SKM-1 treated with dmso at 0.1 percent for 144 hours (cell line): ENCODE measurements around the gene BNIP5.
A peak's percentile ranks its signal among the peaks of the same experiment; 100 is the strongest.
"Not testable (repeated sequence)": the region's sequence is repeated elsewhere in the genome, so short reads cannot be mapped to it uniquely, and the experiment has no call there.

Experiments used
- DNase-seq: peaks from one replicate; lab custom pipeline; 2025; ENCODE audit not compliant: unreplicated experiment; lab: John Stamatoyannopoulos, UW

Gene BNIP5

DNA sequence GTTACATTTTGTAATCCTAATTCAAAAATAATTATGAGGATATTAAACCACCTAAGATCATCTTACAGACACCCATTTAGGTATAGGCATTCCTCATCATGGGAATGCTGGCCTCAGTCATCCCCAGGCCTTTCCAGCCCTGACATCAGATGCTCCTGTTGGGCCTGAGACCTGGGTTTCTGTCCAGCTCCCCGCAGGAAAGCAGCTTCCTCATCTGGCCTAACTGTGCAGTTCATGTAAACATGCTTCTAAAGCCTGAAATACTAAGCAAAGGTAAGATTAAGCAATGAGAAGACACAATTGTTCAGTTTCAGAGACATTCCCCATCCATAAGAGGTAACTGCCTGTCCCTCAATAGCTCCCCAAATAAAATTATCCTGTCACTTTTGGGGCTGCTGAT lies 31.7 kb upstream of the BNIP5 start:
- DNase-seq = no peak

DNA sequence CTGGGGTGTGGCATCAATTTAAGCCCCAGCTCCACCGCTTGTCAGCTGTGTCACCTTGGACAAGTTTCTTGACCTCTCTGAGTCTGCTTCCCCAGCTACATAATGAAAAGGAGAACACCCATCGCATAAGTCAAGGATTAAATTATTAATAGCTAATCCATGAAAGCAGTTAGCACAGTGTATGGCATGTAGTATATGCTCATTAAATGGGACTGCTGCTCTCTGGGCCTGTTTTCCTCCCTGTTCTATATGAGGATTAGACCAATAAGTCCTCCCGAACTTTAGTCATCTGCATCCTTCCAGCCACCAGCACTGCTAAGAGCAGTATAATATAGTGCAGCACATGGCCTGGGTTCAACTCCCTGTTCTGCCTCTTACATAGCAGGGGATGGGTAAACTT lies 31.1 kb upstream of the BNIP5 start:
- DNase-seq = no peak

GRCh38 chr6:36364669-36365479 lies 28.2 kb upstream of the BNIP5 start:
- no peak for DNase-seq

DNA sequence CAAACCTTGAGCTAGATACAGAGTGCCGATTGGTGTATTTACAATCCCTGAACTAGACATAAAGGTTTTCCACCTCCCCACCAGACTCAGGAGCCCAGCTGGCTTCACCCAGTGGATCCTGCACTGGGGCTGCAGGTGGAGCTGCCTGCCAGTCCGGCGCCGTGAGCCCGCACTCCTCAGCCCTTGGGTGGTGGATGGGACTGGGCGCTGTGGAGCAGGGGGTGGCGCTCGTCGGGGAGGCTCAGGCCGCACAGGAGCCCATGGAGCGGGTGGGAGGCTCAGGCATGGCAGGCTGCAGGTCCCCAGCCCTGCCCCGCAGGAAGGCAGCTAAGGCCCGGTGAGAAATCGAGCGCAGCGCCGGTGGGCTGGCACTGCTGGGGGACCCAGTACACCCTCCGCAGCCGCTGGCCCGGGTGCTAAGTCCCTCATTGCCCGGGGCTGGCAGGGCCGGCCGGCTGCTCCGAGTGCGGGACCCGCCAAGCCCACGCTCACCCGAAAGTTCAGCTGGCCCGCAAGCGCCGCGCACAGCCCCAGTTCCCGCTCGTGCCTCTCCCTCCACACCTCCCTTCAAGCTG lies 27.5 kb upstream of the BNIP5 start:
- not testable (repeated sequence) for DNase-seq

- not testable (repeated sequence) for DNase-seq
These were observed 26.7 kb upstream of the BNIP5 start for GRCh38 chr6:36363371-36363752.

GRCh38 chr6:36362551-36363370 lies 26.1 kb upstream of the BNIP5 start:
- peak; percentile 74 for DNase-seq

DNA sequence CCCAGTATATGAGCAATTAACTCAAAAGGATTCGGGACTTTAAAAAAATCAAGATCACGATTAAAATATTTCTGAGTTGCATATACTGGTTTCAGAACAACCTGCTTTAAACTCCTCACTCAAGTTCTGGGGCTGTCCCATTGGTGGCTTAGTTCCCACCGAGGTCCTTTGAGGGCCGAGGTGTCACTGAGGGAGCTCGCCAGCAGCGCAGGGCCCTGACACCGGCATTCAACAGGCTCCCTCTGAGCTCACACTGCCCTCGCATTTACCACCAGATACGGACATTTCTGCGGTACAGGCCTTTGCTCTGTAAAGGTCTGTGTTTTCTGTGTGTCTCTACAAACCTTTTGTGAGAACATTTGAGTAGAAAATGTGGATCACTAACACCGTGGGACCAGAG lies 24.4 kb upstream of the BNIP5 start:
- DNase-seq = no peak

GRCh38 chr6:36360241-36361054 lies 23.8 kb upstream of the BNIP5 start:
- peak; percentile 58 for DNase-seq

DNA sequence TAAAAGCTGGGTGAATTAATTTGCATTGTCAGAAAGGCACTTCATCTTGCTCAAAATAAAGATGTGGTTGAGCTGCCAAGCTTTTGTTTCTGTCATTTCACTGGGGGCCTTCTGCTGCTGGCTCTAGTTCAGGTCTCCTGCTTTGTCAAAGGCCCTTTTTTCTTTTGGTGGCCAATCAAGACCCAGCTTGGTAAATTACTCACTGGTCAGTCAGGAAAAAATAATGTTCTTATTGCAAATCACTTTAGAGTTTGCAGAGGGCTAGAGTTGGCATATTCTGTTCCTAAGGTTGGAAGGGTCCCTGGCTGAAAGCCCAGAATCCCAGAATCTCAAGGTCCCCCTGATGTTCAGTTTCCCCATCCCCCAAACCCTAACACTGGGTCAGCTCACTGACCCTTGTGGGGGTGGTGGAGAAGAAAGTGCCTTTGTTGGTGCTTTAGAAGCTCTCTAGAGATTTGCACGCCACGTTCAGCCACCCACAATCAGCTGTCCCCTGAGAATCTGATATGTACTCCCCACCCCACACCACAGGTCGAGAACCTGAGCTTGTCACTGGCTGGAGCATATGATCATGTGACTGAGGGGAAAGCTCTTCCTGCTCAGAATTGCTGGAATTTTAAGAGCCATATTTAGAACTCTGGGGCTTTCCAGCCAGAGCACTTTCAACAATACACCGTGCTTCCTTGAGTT lies 21.7 kb upstream of the BNIP5 start:
- DNase-seq = no peak

- no peak for DNase-seq
These were observed 21.2 kb upstream of the BNIP5 start for GRCh38 chr6:36357872-36358225.

DNA sequence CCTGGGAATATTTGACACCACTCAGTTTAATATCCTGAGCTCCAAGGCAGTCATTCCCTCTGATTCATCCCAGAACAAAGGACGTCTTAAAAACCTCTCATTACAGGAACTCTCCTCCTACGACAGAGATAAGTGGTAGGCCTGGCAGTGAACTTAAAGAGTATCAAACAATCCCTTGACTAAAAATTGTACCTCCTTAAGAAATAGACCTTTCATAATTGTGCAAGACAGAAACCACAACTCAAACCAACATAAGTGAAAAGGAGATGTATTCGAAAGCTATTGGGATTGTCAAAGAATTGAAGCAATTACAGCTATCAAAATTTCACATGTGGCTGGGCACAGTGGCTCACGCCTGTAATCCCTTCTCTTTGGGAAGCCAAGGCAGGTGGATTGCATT lies 19.1 kb upstream of the BNIP5 start:
- peak; percentile 44 for DNase-seq

- DNase-seq = no peak
These were observed 16.8 kb upstream of the BNIP5 start for GRCh38 chr6:36353411-36353915.

DNA sequence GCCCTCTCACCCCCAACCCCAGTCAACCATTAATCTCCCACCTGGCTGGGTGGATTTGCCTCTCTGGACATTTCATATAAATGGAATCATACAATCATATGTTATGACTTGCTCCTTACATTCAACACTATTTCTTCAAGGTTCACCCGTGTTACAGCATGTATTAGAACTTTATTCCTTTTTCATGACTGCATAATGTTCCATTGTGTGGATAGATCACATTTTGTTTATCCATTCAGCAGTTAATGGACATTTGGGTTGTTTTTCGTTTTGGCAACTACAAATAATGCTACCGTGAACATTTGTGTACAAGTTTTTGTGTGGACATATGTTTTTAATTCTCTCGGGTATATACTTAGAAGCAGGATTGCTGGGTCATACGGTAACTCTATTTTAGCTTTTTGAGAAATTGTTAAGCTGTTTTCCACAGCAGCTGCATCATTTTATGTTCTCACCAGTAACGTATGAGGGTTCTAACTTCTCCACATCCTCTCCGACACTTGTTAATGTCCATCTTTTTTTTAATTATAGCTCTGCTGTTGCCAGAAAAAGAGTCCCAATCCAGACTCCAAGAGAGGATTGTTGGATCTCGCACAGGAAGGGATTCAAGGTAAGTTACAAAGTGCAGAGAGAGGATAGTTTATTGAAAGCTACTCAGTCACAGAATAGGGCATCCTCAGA lies 15.9 kb upstream of the BNIP5 start:
- DNase-seq = no peak

- DNase-seq = no peak
These were observed 14.2 kb upstream of the BNIP5 start for GRCh38 chr6:36350681-36351571.

- DNase-seq = no peak
These were observed 13.4 kb upstream of the BNIP5 start for GRCh38 chr6:36350082-36350481.

GRCh38 chr6:36349240-36349639 lies 12.6 kb upstream of the BNIP5 start:
- DNase-seq = no peak

- no peak for DNase-seq
These were observed 10.9 kb upstream of the BNIP5 start for GRCh38 chr6:36347621-36348020.

DNA sequence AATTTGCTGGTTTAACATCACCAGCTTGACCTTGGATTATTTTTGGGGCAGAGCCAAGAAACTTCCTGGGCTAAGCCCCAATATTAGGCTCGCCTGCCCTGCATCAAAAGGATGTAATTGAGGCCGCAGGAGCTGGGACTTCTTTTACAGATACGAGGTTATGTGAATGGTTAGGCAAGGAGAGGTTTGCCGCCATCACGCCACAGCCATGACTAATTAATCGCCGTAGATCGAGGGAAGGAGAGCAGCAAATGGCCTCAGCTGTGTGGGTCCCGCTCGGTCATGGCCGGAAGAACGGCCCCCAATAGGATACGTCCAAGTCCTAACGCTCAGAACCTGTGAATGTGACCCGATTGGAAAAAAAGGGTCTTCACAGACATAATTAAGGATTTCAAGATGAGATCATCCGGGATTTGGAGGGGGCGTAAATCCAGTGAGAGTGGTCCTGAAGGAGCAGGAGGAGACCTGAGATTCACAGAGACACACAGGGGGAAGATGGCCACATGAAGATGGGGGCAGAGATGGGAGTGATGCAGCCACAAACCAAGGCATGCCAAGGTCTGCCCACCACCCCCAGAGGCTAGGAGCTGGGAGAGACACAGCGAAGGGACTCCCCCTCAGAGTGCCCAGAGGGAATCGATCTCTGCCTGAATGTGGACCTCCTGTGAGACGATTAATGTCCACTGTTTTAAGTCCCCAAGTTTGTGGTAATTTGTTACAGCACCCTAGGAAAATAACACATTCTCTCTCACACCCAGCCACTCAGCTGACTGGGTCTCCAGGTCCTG lies 10.0 kb upstream of the BNIP5 start:
- DNase-seq = no peak
